CD8-positive, alpha-beta memory T cell (primary cell): ENCODE results near the gene ENGASE. TPM values are rescaled to one million over a fixed set of nuclear protein-coding genes. Genes with fewer than 3 reads are reported as not detected.

Source experiments
- CTCF ChIA-PET: fragments of 350-600 bp; sonication (Branson Sonifier 250); formaldehyde crosslinking; loops from one replicate; lab custom pipeline; 2021; ENCODE audit warnings: antibody characterized with exemption; lab: Charles Lee
- POLR2A ChIA-PET: fragments of 350-600 bp; sonication (Branson Sonifier 250); formaldehyde crosslinking; loops from one replicate; lab custom pipeline; 2021; ENCODE audit warnings: antibody characterized with exemption; lab: Charles Lee
- DNase-seq, 5 donors: peaks; one replicate each; pipeline versions ENCODE4 v3.0.0 to v3.0.0-alpha.2; 2020 to 2022; ENCODE audit warnings: mixed read lengths in 1 of 5
- H3K27ac ChIP-seq: one replicate; pipeline ENCODE4 v1.7.0; 2013; ENCODE audit warnings: low read depth, mild to moderate bottlenecking, low read length, moderate library complexity
- H3K27me3 ChIP-seq: 2 replicates; pipeline ENCODE4 v1.7.0; 2013; ENCODE audit warnings: low read length, mild to moderate bottlenecking; ENCODE audit not compliant: insufficient read depth, poor library complexity, severe bottlenecking
- H3K36me3 ChIP-seq: 2 replicates; pipeline ENCODE4 v1.7.0; 2013; ENCODE audit warnings: mild to moderate bottlenecking, low read length, moderate library complexity; ENCODE audit not compliant: insufficient read depth
- H3K4me1 ChIP-seq: 2 replicates; pipeline ENCODE4 v1.7.0; 2013; ENCODE audit warnings: mild to moderate bottlenecking, low read length, moderate library complexity; ENCODE audit not compliant: insufficient read depth
- H3K4me3 ChIP-seq: 2 replicates; pipeline ENCODE4 v1.7.0; 2013; ENCODE audit warnings: mild to moderate bottlenecking, low read length
- H3K9me3 ChIP-seq: 2 replicates; pipeline ENCODE4 v1.7.0; 2013; ENCODE audit warnings: mild to moderate bottlenecking, low read length
- H3K27ac Mint-ChIP-seq, 8 donors: one replicate each; pipeline ENCODE4 v1.8.0; 2020 to 2021; ENCODE audit warnings: mixed read lengths in 8 of 8, mild to moderate bottlenecking in 6 of 8, inconsistent platforms in 3 of 8, moderate library complexity in 3 of 8
- H3K27me3 Mint-ChIP-seq, 2 donors: one replicate each; pipeline ENCODE4 v1.8.0; 2020 to 2021; ENCODE audit warnings: mixed read lengths in 2 of 2, mild to moderate bottlenecking in 1 of 2, moderate library complexity in 1 of 2
- H3K36me3 Mint-ChIP-seq, 3 donors: one replicate each; pipeline ENCODE4 v1.8.0; 2020 to 2021; ENCODE audit warnings: mixed read lengths in 3 of 3, inconsistent platforms in 1 of 3, mild to moderate bottlenecking in 1 of 3
- H3K4me1 Mint-ChIP-seq, 3 donors: one replicate each; pipeline ENCODE4 v1.8.0; 2020 to 2021; ENCODE audit warnings: mixed read lengths in 3 of 3, inconsistent platforms in 1 of 3, mild to moderate bottlenecking in 1 of 3
- H3K4me3 Mint-ChIP-seq, 7 donors: one replicate each; pipeline ENCODE4 v1.8.0; 2020 to 2021; ENCODE audit warnings: mixed read lengths in 7 of 7, mild to moderate bottlenecking in 6 of 7, moderate library complexity in 4 of 7, inconsistent platforms in 2 of 7
- H3K9me3 Mint-ChIP-seq, 5 donors: one replicate each; pipeline ENCODE4 v1.8.0; 2020 to 2022; ENCODE audit warnings: mixed read lengths in 5 of 5, mild to moderate bottlenecking in 3 of 5, moderate library complexity in 2 of 5, inconsistent platforms in 1 of 5
- polyA plus RNA-seq: library from polyadenylated mRNA; unstranded; fragments of 300-500 nt; fragmentation: Illumina TruSeq; gene quantifications from one replicate; pipeline ENCODE4 v1.2.3, GENCODE V29; 2021
- total RNA-seq, 2 experiments: library from RNA; stranded (reverse); gene quantifications; one replicate each; pipeline ENCODE4 v1.2.3, GENCODE V29; 2021

The ENGASE gene
- total and polyA plus RNA-seq, 3 experiments from 2014 or later = 3.5 to 38.3 (median 33.2) TPM

- H3K27me3 ChIP-seq = no peaks in the 10 kb centered on the region
- no peak overlapping the region for H3K27ac ChIP-seq
- DNase-seq = no peak
- Mint-ChIP-seq H3K36me3 (no peaks in the 10 kb centered on the region), H3K4me1 (no peaks in the 10 kb centered on the region), H3K27me3 (peaks cover 3 to 15% of the 10 kb centered on the region in 2 donors), H3K4me3 (no peak overlapping the region), H3K9me3 (no peaks in the 10 kb centered on the region), H3K27ac (no peak overlapping the region)
- ChIA-PET CTCF (no interaction called here), POLR2A (no interaction called here)
- no peak overlapping the region for H3K4me3 ChIP-seq
- no peaks in the 10 kb centered on the region for H3K36me3 ChIP-seq
- H3K9me3 ChIP-seq = no peaks in the 10 kb centered on the region
- H3K4me1 ChIP-seq = no peaks in the 10 kb centered on the region
These were observed 49.4 kb downstream of the ENGASE start for GRCh38 chr17:79123988-79124387.

GRCh38 chr17:79124513-79125209 lies 50.0 kb downstream of the ENGASE start:
- no peak overlapping the region for H3K27ac ChIP-seq
- no peaks in the 10 kb centered on the region for H3K27me3 ChIP-seq
- H3K4me3 ChIP-seq = no peak overlapping the region
- no peaks in the 10 kb centered on the region for H3K36me3 ChIP-seq
- POLR2A ChIA-PET = no interaction called here
- no peaks in the 10 kb centered on the region for H3K4me1 Mint-ChIP-seq
- DNase-seq = no peak
- no peaks in the 10 kb centered on the region for H3K9me3 Mint-ChIP-seq
- no peaks in the 10 kb centered on the region for H3K9me3 ChIP-seq
- H3K36me3 Mint-ChIP-seq = no peaks in the 10 kb centered on the region
- H3K27me3 Mint-ChIP-seq = peaks cover 4 to 15% of the 10 kb centered on the region in 2 donors
- no peaks in the 10 kb centered on the region for H3K4me1 ChIP-seq
- H3K4me3 Mint-ChIP-seq = no peak overlapping the region
- CTCF ChIA-PET = no interaction called here
- no peak overlapping the region for H3K27ac Mint-ChIP-seq

GRCh38 chr17:79125503-79125902 lies 50.9 kb downstream of the ENGASE start:
- H3K27ac ChIP-seq = no peak overlapping the region
- H3K27ac Mint-ChIP-seq = no peak overlapping the region
- H3K9me3 ChIP-seq = no peaks in the 10 kb centered on the region
- H3K4me3 Mint-ChIP-seq = no peak overlapping the region
- peaks cover 4 to 15% of the 10 kb centered on the region in 2 donors for H3K27me3 Mint-ChIP-seq
- no peaks in the 10 kb centered on the region for H3K36me3 Mint-ChIP-seq
- no peak overlapping the region for H3K4me3 ChIP-seq
- ChIA-PET CTCF (no interaction called here), POLR2A (no interaction called here)
- DNase-seq = no peak
- H3K36me3 ChIP-seq = no peaks in the 10 kb centered on the region
- H3K27me3 ChIP-seq = no peaks in the 10 kb centered on the region
- H3K4me1 Mint-ChIP-seq = no peaks in the 10 kb centered on the region
- H3K4me1 ChIP-seq = no peaks in the 10 kb centered on the region
- H3K9me3 Mint-ChIP-seq = no peaks in the 10 kb centered on the region

GRCh38 chr17:79126139-79126538 lies 51.5 kb downstream of the ENGASE start:
- ChIA-PET CTCF (no interaction called here), POLR2A (no interaction called here)
- no peaks in the 10 kb centered on the region for H3K4me1 Mint-ChIP-seq
- no peak overlapping the region for H3K4me3 ChIP-seq
- H3K27ac ChIP-seq = no peak overlapping the region
- H3K9me3 ChIP-seq = no peaks in the 10 kb centered on the region
- no peaks in the 10 kb centered on the region for H3K36me3 ChIP-seq
- H3K27me3 Mint-ChIP-seq = peaks cover 4 to 17% of the 10 kb centered on the region in 2 donors
- H3K9me3 Mint-ChIP-seq = no peaks in the 10 kb centered on the region
- no peaks in the 10 kb centered on the region for H3K27me3 ChIP-seq
- H3K27ac Mint-ChIP-seq = no peak overlapping the region
- no peaks in the 10 kb centered on the region for H3K4me1 ChIP-seq
- H3K4me3 Mint-ChIP-seq = no peak overlapping the region
- no peaks in the 10 kb centered on the region for H3K36me3 Mint-ChIP-seq
- no peak for DNase-seq

GRCh38 chr17:79127534-79128135 lies 53.0 kb downstream of the ENGASE start:
- Histone ChIP-seq H3K27ac (no peak overlapping the region), H3K27me3 (no peaks in the 10 kb centered on the region), H3K9me3 (no peaks in the 10 kb centered on the region), H3K4me3 (no peak overlapping the region), H3K4me1 (no peaks in the 10 kb centered on the region), H3K36me3 (no peaks in the 10 kb centered on the region)
- CTCF ChIA-PET = no interaction called here
- Mint-ChIP-seq H3K27ac (no peak overlapping the region), H3K36me3 (no peaks in the 10 kb centered on the region), H3K9me3 (no peaks in the 10 kb centered on the region), H3K4me3 (no peak overlapping the region), H3K27me3 (peaks cover 4 to 24% of the 10 kb centered on the region in 2 donors), H3K4me1 (no peaks in the 10 kb centered on the region)
- POLR2A ChIA-PET = no interaction called here
- no peak for DNase-seq

- no peak overlapping the region for H3K4me3 Mint-ChIP-seq
- peaks cover 6 to 33% of the 10 kb centered on the region in 2 donors for H3K27me3 Mint-ChIP-seq
- no peak overlapping the region for H3K27ac Mint-ChIP-seq
- H3K27me3 ChIP-seq = no peaks in the 10 kb centered on the region
- no peak overlapping the region for H3K4me3 ChIP-seq
- ChIA-PET POLR2A (no interaction called here), CTCF (no interaction called here)
- H3K36me3 Mint-ChIP-seq = no peaks in the 10 kb centered on the region
- no peak for DNase-seq
- no peaks in the 10 kb centered on the region for H3K9me3 Mint-ChIP-seq
- no peaks in the 10 kb centered on the region for H3K36me3 ChIP-seq
- no peaks in the 10 kb centered on the region for H3K9me3 ChIP-seq
- H3K27ac ChIP-seq = no peak overlapping the region
- H3K4me1 ChIP-seq = no peaks in the 10 kb centered on the region
- no peaks in the 10 kb centered on the region for H3K4me1 Mint-ChIP-seq
These were observed 54.9 kb downstream of the ENGASE start for GRCh38 chr17:79129523-79129922.

GRCh38 chr17:79130536-79131273 lies 56.1 kb downstream of the ENGASE start:
- Mint-ChIP-seq H3K27me3 (peaks cover 6 to 29% of the 10 kb centered on the region in 2 donors), H3K4me3 (no peak overlapping the region), H3K4me1 (no peaks in the 10 kb centered on the region), H3K27ac (peak overlapping the region in 1 of 8 donors; percentile 21), H3K9me3 (no peaks in the 10 kb centered on the region), H3K36me3 (no peaks in the 10 kb centered on the region)
- Histone ChIP-seq H3K4me3 (no peak overlapping the region), H3K4me1 (no peaks in the 10 kb centered on the region), H3K9me3 (no peaks in the 10 kb centered on the region), H3K27me3 (no peaks in the 10 kb centered on the region), H3K27ac (no peak overlapping the region), H3K36me3 (no peaks in the 10 kb centered on the region)
- POLR2A ChIA-PET = no interaction called here
- DNase-seq = no peak
- CTCF ChIA-PET = no interaction called here

GRCh38 chr17:79131274-79131635 lies 56.6 kb downstream of the ENGASE start:
- Mint-ChIP-seq H3K9me3 (no peaks in the 10 kb centered on the region), H3K4me1 (no peaks in the 10 kb centered on the region), H3K27me3 (peaks cover 6 to 32% of the 10 kb centered on the region in 2 donors), H3K4me3 (no peak overlapping the region), H3K27ac (peak overlapping the region in 1 of 8 donors; percentile 21), H3K36me3 (no peaks in the 10 kb centered on the region)
- POLR2A ChIA-PET = no interaction called here
- no peaks in the 10 kb centered on the region for H3K27me3 ChIP-seq
- no peaks in the 10 kb centered on the region for H3K36me3 ChIP-seq
- H3K4me3 ChIP-seq = no peak overlapping the region
- H3K4me1 ChIP-seq = no peaks in the 10 kb centered on the region
- H3K27ac ChIP-seq = no peak overlapping the region
- DNase-seq = no peak
- CTCF ChIA-PET = no interaction called here
- H3K9me3 ChIP-seq = no peaks in the 10 kb centered on the region
